Spinal cord (tissue), 4 donors: Measurements from ENCODE around the gene ARHGAP30. TPM values are rescaled to one million over a fixed set of nuclear protein-coding genes. Genes with fewer than 3 reads are reported as not detected.

Experiments used
- polyA plus RNA-seq, 2 donors: library from polyadenylated mRNA; unstranded; fragments of 120-200 nt; gene quantifications; one replicate each; pipeline ENCODE4 v1.2.1, GENCODE V29; 2013; ENCODE audit not compliant: insufficient read length in 2 of 2
- small RNA-seq: library from RNA; depleted of rRNA; stranded (forward); fragments of <200 nt; gene quantifications from one replicate; pipeline ENCODE3, GENCODE V24; 2014; ENCODE audit warnings: low replicate concordance
- total RNA-seq, 2 donors: library from RNA; depleted of rRNA in 1 of 2; stranded (reverse); fragments of 120-200 nt in 1 of 2; fragments of >200 nt in 1 of 2; gene quantifications; one replicate each; pipeline versions ENCODE4 v1.2.3 to v1.2.4, GENCODE V29; 2013 to 2014

ARHGAP30 gene
- total and polyA plus RNA-seq, 4 donors: 2.1 to 4.2 (median 2.8) TPM

Small RNA genes lying within 50 kb of the gene (small RNA-seq; reads per million reads assigned to genes)
- gene AL591806.2: not detected

Other genes starting within 250 kb of the ARHGAP30 start
- gene CD244, start 207.0 kb downstream of the ARHGAP30 start, total RNA-seq: under 1 TPM in 1 of 2 donors, not detected in 1; 0.69 TPM
- under 1 TPM in 1 of 2 donors, not detected in 1; 0.11 TPM for gene CD244, start 207.0 kb downstream of the ARHGAP30 start, polyA plus RNA-seq
- 1 to 10 TPM in 1 of 2 donors, under 1 TPM in 1; 0.22 to 1.1 TPM for gene ITLN1, start 184.7 kb downstream of the ARHGAP30 start, total RNA-seq
- gene ITLN1, start 184.7 kb downstream of the ARHGAP30 start, polyA plus RNA-seq: not detected
- under 1 TPM; 0.17 to 0.20 TPM for gene ITLN2, start 115.1 kb downstream of the ARHGAP30 start, total RNA-seq
- under 1 TPM in 1 of 2 donors, not detected in 1; 0.21 TPM for gene ITLN2, start 115.1 kb downstream of the ARHGAP30 start, polyA plus RNA-seq
- gene F11R, start 48.7 kb downstream of the ARHGAP30 start, total RNA-seq: 10 to 100 TPM in 1 of 2 donors, 1 to 10 TPM in 1; 9.5 to 23.7 TPM
- 10 to 100 TPM in 1 of 2 donors, 1 to 10 TPM in 1; 7.0 to 13.0 TPM for gene F11R, start 48.7 kb downstream of the ARHGAP30 start, polyA plus RNA-seq
- 10 to 100 TPM; 12.1 to 25.5 TPM for gene TSTD1, start 30.9 kb downstream of the ARHGAP30 start, total RNA-seq
- 10 to 100 TPM; 10.5 to 33.5 TPM for gene TSTD1, start 30.9 kb downstream of the ARHGAP30 start, polyA plus RNA-seq
- 10 to 100 TPM; 67.1 to 81.6 TPM for gene USF1, start 23.9 kb downstream of the ARHGAP30 start, total RNA-seq
- gene USF1, start 23.9 kb downstream of the ARHGAP30 start, polyA plus RNA-seq: 10 to 100 TPM; 84.8 to 93.7 TPM
- gene NECTIN4, start 19.7 kb upstream of the ARHGAP30 start, total RNA-seq: under 1 TPM in 1 of 2 donors, not detected in 1; 0.06 TPM
- under 1 TPM in 1 of 2 donors, not detected in 1; 0.15 TPM for gene NECTIN4, start 19.7 kb upstream of the ARHGAP30 start, polyA plus RNA-seq
- 10 to 100 TPM; 10.0 to 21.8 TPM for gene KLHDC9, start 28.5 kb upstream of the ARHGAP30 start, total RNA-seq
- gene KLHDC9, start 28.5 kb upstream of the ARHGAP30 start, polyA plus RNA-seq: 10 to 100 TPM; 26.6 to 27.7 TPM
- 10 to 100 TPM; 30.3 to 42.8 TPM for gene PFDN2, start 48.1 kb upstream of the ARHGAP30 start, total RNA-seq
- gene PFDN2, start 48.1 kb upstream of the ARHGAP30 start, polyA plus RNA-seq: 100 to 1,000 TPM; 147 to 152 TPM
- 10 to 100 TPM; 22.4 to 48.4 TPM for gene NIT1, start 48.2 kb upstream of the ARHGAP30 start, total RNA-seq
- 10 to 100 TPM; 48.6 to 53.7 TPM for gene NIT1, start 48.2 kb upstream of the ARHGAP30 start, polyA plus RNA-seq
- 10 to 100 TPM; 16.3 to 20.2 TPM for gene DEDD, start 62.8 kb upstream of the ARHGAP30 start, total RNA-seq
- 10 to 100 TPM; 55.1 to 61.5 TPM for gene DEDD, start 62.8 kb upstream of the ARHGAP30 start, polyA plus RNA-seq
- 100 to 1,000 TPM in 1 of 2 donors, 10 to 100 TPM in 1; 86.9 to 117 TPM for gene UFC1, start 84.1 kb upstream of the ARHGAP30 start, total RNA-seq
- 100 to 1,000 TPM; 165 TPM for gene UFC1, start 84.1 kb upstream of the ARHGAP30 start, polyA plus RNA-seq
- 10 to 100 TPM; 11.0 to 17.2 TPM for gene USP21, start 89.6 kb upstream of the ARHGAP30 start, total RNA-seq
- 10 to 100 TPM; 51.4 to 52.1 TPM for gene USP21, start 89.6 kb upstream of the ARHGAP30 start, polyA plus RNA-seq
- 10 to 100 TPM; 21.7 to 47.9 TPM for gene PPOX, start 96.5 kb upstream of the ARHGAP30 start, total RNA-seq
- gene PPOX, start 96.5 kb upstream of the ARHGAP30 start, polyA plus RNA-seq: 10 to 100 TPM; 53.0 to 69.6 TPM
- 10 to 100 TPM; 18.8 to 28.5 TPM for gene B4GALT3, start 107.6 kb upstream of the ARHGAP30 start, total RNA-seq
- 10 to 100 TPM; 48.4 to 52.5 TPM for gene B4GALT3, start 107.6 kb upstream of the ARHGAP30 start, polyA plus RNA-seq
- 10 to 100 TPM; 17.5 to 30.4 TPM for gene ADAMTS4, start 129.2 kb upstream of the ARHGAP30 start, total RNA-seq
- 10 to 100 TPM; 46.3 to 65.6 TPM for gene ADAMTS4, start 129.2 kb upstream of the ARHGAP30 start, polyA plus RNA-seq
- 100 to 1,000 TPM; 110 to 155 TPM for gene NDUFS2, start 132.5 kb upstream of the ARHGAP30 start, total RNA-seq
- gene NDUFS2, start 132.5 kb upstream of the ARHGAP30 start, polyA plus RNA-seq: 100 to 1,000 TPM; 181 to 196 TPM
- gene FCER1G, start 145.4 kb upstream of the ARHGAP30 start, total RNA-seq: 10 to 100 TPM; 14.9 to 18.5 TPM
- gene FCER1G, start 145.4 kb upstream of the ARHGAP30 start, polyA plus RNA-seq: 10 to 100 TPM; 14.5 to 18.7 TPM
- 1 to 10 TPM in 1 of 2 donors, not detected in 1; 5.4 TPM for gene APOA2, start 153.7 kb upstream of the ARHGAP30 start, total RNA-seq
- not detected for gene APOA2, start 153.7 kb upstream of the ARHGAP30 start, polyA plus RNA-seq
- gene TOMM40L, start 156.2 kb upstream of the ARHGAP30 start, total RNA-seq: 10 to 100 TPM; 14.4 to 15.5 TPM
- 10 to 100 TPM; 23.8 to 24.2 TPM for gene TOMM40L, start 156.2 kb upstream of the ARHGAP30 start, polyA plus RNA-seq
- not detected for gene NR1I3, start 168.3 kb upstream of the ARHGAP30 start, total RNA-seq
- 1 to 10 TPM; 4.2 to 5.9 TPM for gene NR1I3, start 168.3 kb upstream of the ARHGAP30 start, polyA plus RNA-seq
- gene PCP4L1, start 188.9 kb upstream of the ARHGAP30 start, total RNA-seq: 10 to 100 TPM; 18.6 to 81.2 TPM
- gene PCP4L1, start 188.9 kb upstream of the ARHGAP30 start, polyA plus RNA-seq: 100 to 1,000 TPM; 104 to 113 TPM
- 1,000 to 10,000 TPM in 1 of 2 donors, 100 to 1,000 TPM in 1; 293 to 1,019 TPM for gene MPZ, start 240.1 kb upstream of the ARHGAP30 start, total RNA-seq
- 100 to 1,000 TPM in 1 of 2 donors, 10 to 100 TPM in 1; 79.0 to 138 TPM for gene MPZ, start 240.1 kb upstream of the ARHGAP30 start, polyA plus RNA-seq
- 10 to 100 TPM; 36.8 to 49.0 TPM for gene SDHC, start 244.5 kb upstream of the ARHGAP30 start, total RNA-seq
- 100 to 1,000 TPM; 173 to 174 TPM for gene SDHC, start 244.5 kb upstream of the ARHGAP30 start, polyA plus RNA-seq